Progenitor cell of endocrine pancreas (in vitro differentiated cells): ENCODE measurements around the gene SCCPDH. TPM values are rescaled to one million over a fixed set of nuclear protein-coding genes. Genes with fewer than 3 reads are reported as not detected.
A peak's percentile ranks its signal among the peaks of the same experiment; 100 is the strongest.
"Not testable (repeated sequence)": the region's sequence is repeated elsewhere in the genome, so short reads cannot be mapped to it uniquely, and the experiment has no call there.

ENCODE experiments used
- DNase-seq: peaks from one replicate; pipeline ENCODE4 v3.0.0; 2021; ENCODE audit warnings: low spot score; ENCODE audit not compliant: unreplicated experiment
- H3K27ac Mint-ChIP-seq: 2 replicates; pipeline ENCODE4 v1.8.0; 2021; ENCODE audit warnings: mild to moderate bottlenecking, moderate library complexity, mixed read lengths
- H3K27me3 Mint-ChIP-seq: 2 replicates; pipeline ENCODE4 v1.8.0; 2021; ENCODE audit warnings: mixed read lengths
- H3K36me3 Mint-ChIP-seq: 2 replicates; pipeline ENCODE4 v1.8.0; 2022; ENCODE audit warnings: mixed read lengths; ENCODE audit not compliant: insufficient read depth
- H3K4me1 Mint-ChIP-seq: 2 replicates; pipeline ENCODE4 v1.8.0; 2021; ENCODE audit warnings: low read depth, mixed read lengths
- H3K4me3 Mint-ChIP-seq: 2 replicates; pipeline ENCODE4 v1.8.0; 2021; ENCODE audit warnings: low read depth, mild to moderate bottlenecking, moderate library complexity, mixed read lengths
- H3K9me3 Mint-ChIP-seq: 2 replicates; pipeline ENCODE4 v1.8.0; 2021; ENCODE audit warnings: low read depth, mixed read lengths
- total RNA-seq: library from RNA; stranded (reverse); gene quantifications from 2 replicates; pipeline ENCODE4 v1.2.1, GENCODE V29; 2021
- TF ChIP-seq, protein P1 (sequence below): fragments of 200-600 bp; sonication (generic); IDR thresholded peaks from one replicate; pipeline ENCODE4 v1.5.0; 2021; ENCODE audit warnings: antibody characterized with exemption, mild to moderate bottlenecking; ENCODE audit not compliant: unreplicated experiment

SCCPDH gene
- total RNA-seq, 1 donor from 2014 or later, result 43.3 TPM

DNA sequence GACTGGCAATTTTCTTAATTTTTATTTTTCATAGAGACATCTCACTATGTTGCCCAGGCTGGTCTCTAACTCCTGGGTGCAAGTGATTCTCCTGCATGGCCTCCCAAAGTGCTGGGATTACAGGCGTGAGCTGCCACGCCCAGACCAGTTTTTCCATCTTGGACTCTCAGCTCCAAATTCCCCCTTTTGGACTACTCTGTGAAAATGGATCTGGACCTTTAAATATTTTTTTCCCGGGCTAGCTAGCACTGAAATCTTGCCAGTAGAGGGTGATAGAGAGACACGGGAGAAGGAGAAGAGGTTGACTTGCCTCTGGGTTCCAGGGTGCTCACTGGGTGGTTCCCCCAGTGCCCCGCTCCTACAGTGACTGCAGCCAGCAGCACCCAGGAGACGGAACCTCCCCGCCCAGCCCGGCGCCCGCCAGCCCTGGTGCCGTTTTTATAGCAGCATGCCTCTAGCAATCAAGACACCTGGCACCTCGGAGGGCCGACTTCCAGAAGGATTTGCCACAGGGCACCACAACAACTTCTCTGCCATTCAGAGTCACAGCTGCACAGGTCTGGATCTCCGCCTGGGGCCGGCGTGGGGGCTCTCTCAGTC is 34.7 kb upstream of the SCCPDH start:
- Mint-ChIP-seq H3K4me1 (peaks cover 4% of the 10 kb centered on the region), H3K27me3 (no peaks in the 10 kb centered on the region), H3K27ac (no peak overlapping the region), H3K4me3 (no peak overlapping the region), H3K36me3 (peaks cover under 1% of the 10 kb centered on the region), H3K9me3 (peaks cover 7% of the 10 kb centered on the region)
- no peak for DNase-seq
- TF ChIP-seq, protein P1, sequence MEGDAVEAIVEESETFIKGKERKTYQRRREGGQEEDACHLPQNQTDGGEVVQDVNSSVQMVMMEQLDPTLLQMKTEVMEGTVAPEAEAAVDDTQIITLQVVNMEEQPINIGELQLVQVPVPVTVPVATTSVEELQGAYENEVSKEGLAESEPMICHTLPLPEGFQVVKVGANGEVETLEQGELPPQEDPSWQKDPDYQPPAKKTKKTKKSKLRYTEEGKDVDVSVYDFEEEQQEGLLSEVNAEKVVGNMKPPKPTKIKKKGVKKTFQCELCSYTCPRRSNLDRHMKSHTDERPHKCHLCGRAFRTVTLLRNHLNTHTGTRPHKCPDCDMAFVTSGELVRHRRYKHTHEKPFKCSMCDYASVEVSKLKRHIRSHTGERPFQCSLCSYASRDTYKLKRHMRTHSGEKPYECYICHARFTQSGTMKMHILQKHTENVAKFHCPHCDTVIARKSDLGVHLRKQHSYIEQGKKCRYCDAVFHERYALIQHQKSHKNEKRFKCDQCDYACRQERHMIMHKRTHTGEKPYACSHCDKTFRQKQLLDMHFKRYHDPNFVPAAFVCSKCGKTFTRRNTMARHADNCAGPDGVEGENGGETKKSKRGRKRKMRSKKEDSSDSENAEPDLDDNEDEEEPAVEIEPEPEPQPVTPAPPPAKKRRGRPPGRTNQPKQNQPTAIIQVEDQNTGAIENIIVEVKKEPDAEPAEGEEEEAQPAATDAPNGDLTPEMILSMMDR, result peak; percentile 75

DNA sequence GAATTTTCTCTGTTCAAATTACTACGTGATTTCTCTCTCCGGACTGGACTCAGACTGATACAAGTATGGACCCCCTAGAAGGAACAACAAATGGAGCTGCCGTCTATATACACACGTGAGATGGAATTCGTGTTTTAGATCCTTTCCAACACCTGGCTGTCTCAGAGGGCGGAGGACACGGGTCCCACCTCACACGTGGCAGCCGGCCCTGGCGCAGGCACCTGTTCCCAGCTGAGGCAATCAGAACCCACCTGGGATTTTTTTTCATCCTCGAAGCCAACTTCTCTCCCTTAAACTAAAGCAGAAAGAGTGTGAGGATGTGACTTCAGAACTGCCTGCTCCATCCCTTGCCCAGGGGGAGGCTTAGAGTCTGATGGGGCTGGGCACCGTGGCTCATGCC is 34.1 kb upstream of the SCCPDH start:
- no peak overlapping the region for H3K4me3 Mint-ChIP-seq
- DNase-seq, result no peak
- peaks cover 11% of the 10 kb centered on the region for H3K9me3 Mint-ChIP-seq
- no peaks in the 10 kb centered on the region for H3K27me3 Mint-ChIP-seq
- TF ChIP-seq, protein P1, result no peak
- peaks cover 3% of the 10 kb centered on the region for H3K36me3 Mint-ChIP-seq
- H3K4me1 Mint-ChIP-seq, result no peaks in the 10 kb centered on the region
- H3K27ac Mint-ChIP-seq, result no peak overlapping the region

DNA sequence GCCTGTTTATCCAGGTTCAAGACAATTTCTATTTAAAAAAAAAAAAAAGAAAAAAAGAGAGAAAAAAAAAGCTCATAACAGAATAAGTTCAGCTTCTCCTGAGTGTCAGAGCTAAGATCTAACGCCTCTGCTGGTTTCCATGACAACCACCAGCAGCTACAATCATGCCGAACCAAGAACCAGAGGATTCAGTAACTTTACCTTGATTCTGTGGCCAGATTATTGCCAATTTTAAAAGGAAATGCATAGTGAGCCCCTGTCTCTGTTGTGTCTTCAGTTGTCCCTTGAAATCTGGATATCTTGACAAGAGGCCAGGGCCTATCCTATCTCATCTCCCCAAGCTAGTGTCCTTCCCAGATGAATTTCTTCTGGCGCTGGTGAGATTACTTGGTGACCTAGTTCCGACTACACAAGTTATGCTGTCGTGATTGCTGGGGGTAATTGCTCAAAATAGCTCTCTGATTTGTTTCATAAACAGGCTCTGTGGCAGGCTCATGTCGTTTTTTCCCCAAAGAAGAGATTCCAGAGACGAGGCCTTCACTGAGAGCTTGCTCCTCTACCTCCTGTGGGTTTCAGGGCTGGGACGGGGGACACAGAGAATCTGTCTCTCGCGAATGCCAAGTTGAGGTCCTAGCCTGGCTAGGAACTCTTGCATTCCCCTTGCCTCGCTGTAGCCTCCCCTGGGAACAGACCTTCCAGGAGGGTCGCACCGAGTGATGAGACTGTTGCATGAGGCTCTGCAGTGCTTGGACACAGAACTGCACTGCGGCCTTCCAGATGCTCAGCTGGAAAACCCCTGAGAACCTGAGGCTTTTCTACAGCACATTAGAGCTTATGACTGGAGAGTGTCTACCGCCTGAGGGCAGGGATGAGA is 32.4 kb upstream of the SCCPDH start:
- Mint-ChIP-seq H3K27ac (no peak overlapping the region), H3K4me3 (no peak overlapping the region), H3K27me3 (no peaks in the 10 kb centered on the region), H3K4me1 (peaks cover 3% of the 10 kb centered on the region), H3K9me3 (peaks cover 11% of the 10 kb centered on the region), H3K36me3 (peaks cover 4% of the 10 kb centered on the region)
- TF ChIP-seq, protein P1, result no peak
- DNase-seq, result no peak

DNA sequence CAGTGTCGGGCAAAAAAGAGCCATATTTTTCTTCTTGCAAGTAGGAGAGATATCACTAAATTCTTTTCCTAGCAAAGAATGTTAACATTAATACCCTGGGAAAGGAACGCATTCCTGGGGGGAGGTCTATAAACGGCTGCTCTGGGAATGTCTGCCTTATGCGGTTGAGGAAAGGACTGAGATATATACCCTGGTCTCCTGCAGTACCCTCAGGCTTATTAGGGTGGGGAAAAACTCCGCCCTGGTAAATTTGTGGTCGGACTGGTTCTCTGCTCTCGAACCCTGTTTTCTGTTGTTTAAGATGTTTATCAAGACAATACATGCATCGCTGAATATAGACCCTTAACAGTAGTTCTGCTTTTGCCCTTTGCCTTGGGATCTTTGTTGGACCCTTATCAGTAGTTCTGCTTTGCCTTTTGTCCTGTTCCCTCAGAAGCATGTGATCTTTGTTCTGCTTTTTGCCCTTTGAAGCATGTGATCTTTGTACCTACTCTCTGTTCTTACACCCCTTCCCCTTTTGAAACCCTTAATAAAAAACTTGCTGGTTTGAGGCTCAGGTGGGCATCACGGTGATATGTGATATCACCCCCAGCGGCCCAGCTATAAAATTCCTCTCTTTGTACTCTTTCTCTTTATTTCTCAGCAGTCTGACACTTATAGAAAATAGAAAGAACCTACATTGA is 29.9 kb upstream of the SCCPDH start:
- H3K36me3 Mint-ChIP-seq, H3K4me1 Mint-ChIP-seq, H3K4me3 Mint-ChIP-seq, H3K27ac Mint-ChIP-seq, DNase-seq, H3K27me3 Mint-ChIP-seq: not testable (repeated sequence)
- peaks cover 11% of the 10 kb centered on the region for H3K9me3 Mint-ChIP-seq

DNA sequence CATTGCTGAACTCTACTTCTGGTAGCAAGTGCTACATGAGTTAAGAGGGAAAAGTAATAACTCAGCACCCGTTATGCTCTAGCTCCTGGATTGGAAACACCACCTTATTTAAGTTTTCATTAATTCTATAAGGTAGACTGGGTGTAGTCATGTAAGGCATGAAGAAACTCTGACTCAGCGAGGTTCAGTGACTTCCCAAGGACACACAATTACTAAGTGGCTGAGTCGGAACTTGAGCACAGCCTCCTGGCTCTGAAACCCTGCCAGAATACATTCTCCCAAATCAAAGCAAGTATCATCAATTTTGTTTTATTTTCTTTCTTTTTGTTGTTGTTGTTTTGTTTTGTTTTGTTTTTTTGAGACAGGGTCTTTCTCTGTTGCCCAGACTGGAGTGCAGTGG is 29.1 kb upstream of the SCCPDH start:
- DNase-seq, result no peak
- TF ChIP-seq, protein P1, result no peak
- Mint-ChIP-seq H3K27ac (no peak overlapping the region), H3K4me1 (peaks cover 4% of the 10 kb centered on the region), H3K27me3 (no peaks in the 10 kb centered on the region), H3K9me3 (peaks cover 11% of the 10 kb centered on the region), H3K4me3 (no peak overlapping the region), H3K36me3 (peaks cover 4% of the 10 kb centered on the region)
